ENCODE results near the gene MFSD11.

GRCh38 chr17:76748657-76749056, 10.7 kb downstream of the MFSD11 start:
- TF ChIP-seq CTCF (conservative IDR thresholded peaks at IDR 0.05) (no peak), ZFX (IDR thresholded peaks at IDR 0.05) (no peak)
